Mesendoderm (in vitro differentiated cells): Measurements from ENCODE around the gene RAB31.
"Not testable (repeated sequence)": the region's sequence is repeated elsewhere in the genome, so short reads cannot be mapped to it uniquely, and the experiment has no call there.

Source experiments
- DNase-seq: peaks from one replicate; pipeline ENCODE4 v3.0.0; 2013
- H2AK5ac ChIP-seq: 2 replicates; pipeline ENCODE4 v1.6.1; 2013; ENCODE audit warnings: low read length, inconsistent platforms
- H2BK120ac ChIP-seq: 2 replicates; pipeline ENCODE4 v1.6.1; 2013; ENCODE audit warnings: low read depth, mild to moderate bottlenecking, low read length, moderate library complexity, mixed read lengths
- H2BK15ac ChIP-seq: replicated peaks from 2 replicates; pipeline ENCODE4 v1.6.1; 2013; ENCODE audit warnings: low read depth, mild to moderate bottlenecking, moderate library complexity
- H2BK5ac ChIP-seq: 2 replicates; pipeline ENCODE4 v1.6.1; 2013; ENCODE audit warnings: low read length, inconsistent platforms
- H3K18ac ChIP-seq: 2 replicates; pipeline ENCODE4 v1.6.1; 2013; ENCODE audit warnings: mild to moderate bottlenecking, low read length, mixed read lengths
- H3K23ac ChIP-seq: one replicate; pipeline ENCODE4 v1.6.1; 2013; ENCODE audit warnings: low read length
- H3K27ac ChIP-seq: 2 replicates; pipeline ENCODE4 v1.5.1; 2013; ENCODE audit warnings: low read depth, mild to moderate bottlenecking, inconsistent platforms, low read length, moderate library complexity
- H3K27me3 ChIP-seq: 2 replicates; pipeline ENCODE4 v1.6.1; 2013; ENCODE audit warnings: low read length, control low read depth, mild to moderate bottlenecking, inconsistent platforms; ENCODE audit not compliant: insufficient read depth, poor library complexity
- H3K36me3 ChIP-seq: 2 replicates; pipeline ENCODE4 v1.6.1; 2013; ENCODE audit warnings: low read length, inconsistent platforms; ENCODE audit not compliant: control insufficient read depth, insufficient read depth
- H3K4ac ChIP-seq: one replicate; pipeline ENCODE4 v1.6.1; 2013; ENCODE audit warnings: low read depth, mild to moderate bottlenecking, low read length, moderate library complexity
- H3K4me1 ChIP-seq: 2 replicates; pipeline ENCODE4 v1.6.1; 2013; ENCODE audit warnings: low read depth, low read length, inconsistent platforms; ENCODE audit not compliant: control insufficient read depth
- H3K4me2 ChIP-seq: 2 replicates; pipeline ENCODE4 v1.6.1; 2013; ENCODE audit warnings: low read length
- H3K4me3 ChIP-seq: 2 replicates; pipeline ENCODE4 v1.5.1; 2013; ENCODE audit warnings: mild to moderate bottlenecking, low read length
- H3K56ac ChIP-seq: one replicate; pipeline ENCODE4 v1.6.1; 2013; ENCODE audit warnings: low read length
- H3K79me1 ChIP-seq: 2 replicates; pipeline ENCODE4 v1.6.1; 2013; ENCODE audit warnings: low read length, inconsistent platforms
- H3K79me2 ChIP-seq: 2 replicates; pipeline ENCODE4 v1.6.1; 2013; ENCODE audit warnings: mild to moderate bottlenecking, low read length; ENCODE audit not compliant: control insufficient read depth, insufficient read depth
- H3K9ac ChIP-seq: 2 replicates; pipeline ENCODE4 v1.6.1; 2013; ENCODE audit warnings: low read length, inconsistent platforms
- H4K5ac ChIP-seq: one replicate; pipeline ENCODE4 v1.6.1; 2013; ENCODE audit warnings: low read length
- H4K8ac ChIP-seq: one replicate; pipeline ENCODE4 v1.6.1; 2013; ENCODE audit warnings: low read depth, mild to moderate bottlenecking, control low read depth, low read length, moderate library complexity
- WGBS: extraction: QIAGEN DNeasy Blood & Tissue Kit; methylation state at CpG from one replicate; pipeline ENCODE4 v1.1.7; 2013; ENCODE audit warnings: low lambda C conversion rate, missing lambda C conversion rate; ENCODE audit not compliant: insufficient coverage; ENCODE audit errors: extremely low coverage; 5-methylcytosine and 5-hydroxymethylcytosine counted together

Gene RAB31

DNA sequence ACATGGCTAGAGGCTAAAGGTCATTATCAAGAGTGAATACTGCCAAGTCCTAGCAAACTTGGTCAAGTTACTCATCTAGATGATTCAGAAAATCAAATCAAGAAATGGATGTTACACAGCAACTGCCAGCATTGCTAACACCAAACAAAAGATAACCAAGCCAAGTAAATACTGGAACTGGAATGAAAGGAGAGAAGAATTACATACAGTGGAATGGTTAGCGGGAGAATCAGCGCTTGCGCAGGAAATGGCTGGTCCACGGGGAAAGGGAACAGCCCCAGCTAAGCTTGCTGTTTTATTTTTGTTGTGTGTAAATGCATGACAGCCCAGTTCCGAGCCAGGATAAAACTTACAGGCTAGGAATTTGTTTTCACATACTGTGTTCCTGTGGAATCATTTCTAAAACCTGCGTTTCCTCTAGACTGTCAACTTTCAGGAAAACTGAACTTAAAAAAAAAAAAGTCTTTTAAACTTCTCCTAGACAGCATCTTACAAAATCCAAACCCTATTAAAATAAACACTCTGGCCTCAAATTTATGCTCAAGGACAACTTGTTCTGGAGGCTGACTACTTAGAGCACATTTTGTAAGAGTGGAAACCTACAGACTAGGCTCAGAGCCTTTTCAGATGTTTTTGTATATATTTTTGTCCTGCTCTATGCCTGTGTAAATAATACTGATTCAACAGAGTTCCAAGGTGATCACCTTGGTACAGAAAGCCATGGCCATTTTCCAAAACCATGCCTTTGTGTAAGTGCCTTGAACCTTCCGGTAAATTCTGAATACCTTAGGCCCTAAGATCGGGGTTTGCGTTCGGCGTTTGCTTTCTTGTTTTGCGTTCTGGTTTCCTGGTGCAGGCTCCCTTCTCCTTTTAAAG, 146.9 kb downstream of the RAB31 start:
- H3K79me1 ChIP-seq, result no peaks in the 10 kb centered on the region
- no peaks in the 10 kb centered on the region for H3K4me1 ChIP-seq
- H3K27me3 ChIP-seq, result no peaks in the 10 kb centered on the region
- no peak overlapping the region for H2BK120ac ChIP-seq
- no peak overlapping the region for H3K23ac ChIP-seq
- no peak overlapping the region for H3K4me3 ChIP-seq
- H3K4me2 ChIP-seq, result no peak overlapping the region
- H3K56ac ChIP-seq, result no peak overlapping the region
- H4K8ac ChIP-seq, result no peak overlapping the region
- H3K27ac ChIP-seq, result no peak overlapping the region
- H4K5ac ChIP-seq, result no peak overlapping the region
- no peaks in the 10 kb centered on the region for H3K36me3 ChIP-seq
- no CpG with 5 or more reads among the region's 12 CpGs for WGBS
- no peak for DNase-seq
- H3K18ac ChIP-seq, result no peak overlapping the region
- no peaks in the 10 kb centered on the region for H3K79me2 ChIP-seq
- no peak overlapping the region for H2BK15ac ChIP-seq
- H3K4ac ChIP-seq, result no peak overlapping the region
- H2BK5ac ChIP-seq, result no peak overlapping the region
- no peak overlapping the region for H2AK5ac ChIP-seq
- H3K9ac ChIP-seq, result no peak overlapping the region

DNA sequence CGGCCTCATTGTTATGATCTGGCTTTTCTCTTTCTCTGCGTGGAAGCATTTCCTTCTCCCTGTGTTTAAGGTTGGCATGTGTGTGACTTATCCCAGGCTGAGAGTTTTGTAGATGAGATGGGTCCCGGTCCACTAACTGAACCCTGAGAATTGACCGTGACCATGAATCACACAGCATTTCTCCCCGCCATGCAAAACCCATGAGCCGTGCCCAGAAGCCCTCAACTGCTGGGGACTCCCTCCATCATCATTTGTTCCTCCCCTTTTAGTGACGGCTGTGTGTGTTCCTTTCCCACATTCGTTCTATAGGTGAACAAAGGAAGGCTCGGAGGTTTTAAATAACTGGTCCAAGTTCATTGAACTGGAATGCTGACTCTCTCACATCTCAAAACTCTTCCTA, 147.6 kb downstream of the RAB31 start:
- no peak overlapping the region for H3K9ac ChIP-seq
- H3K4me1 ChIP-seq, result no peaks in the 10 kb centered on the region
- no peak overlapping the region for H3K27ac ChIP-seq
- no peaks in the 10 kb centered on the region for H3K79me2 ChIP-seq
- no peak overlapping the region for H4K8ac ChIP-seq
- H2BK5ac ChIP-seq, result no peak overlapping the region
- no peak overlapping the region for H3K18ac ChIP-seq
- DNase-seq, result no peak
- no peaks in the 10 kb centered on the region for H3K79me1 ChIP-seq
- H3K36me3 ChIP-seq, result no peaks in the 10 kb centered on the region
- no peaks in the 10 kb centered on the region for H3K27me3 ChIP-seq
- H4K5ac ChIP-seq, result no peak overlapping the region
- H3K23ac ChIP-seq, result no peak overlapping the region
- H2BK15ac ChIP-seq, result no peak overlapping the region
- H3K4me3 ChIP-seq, result no peak overlapping the region
- H3K56ac ChIP-seq, result no peak overlapping the region
- WGBS, result no CpG with 5 or more reads among the region's 9 CpGs
- no peak overlapping the region for H2BK120ac ChIP-seq
- H2AK5ac ChIP-seq, result no peak overlapping the region
- no peak overlapping the region for H3K4me2 ChIP-seq
- H3K4ac ChIP-seq, result no peak overlapping the region

GRCh38 chr18:9856092-9856491, 148.0 kb downstream of the RAB31 start:
- WGBS, result no CpG with 5 or more reads among the region's 3 CpGs
- no peak overlapping the region for H3K27ac ChIP-seq

GRCh38 chr18:9857479-9857998, 149.4 kb downstream of the RAB31 start:
- not testable (repeated sequence) for H3K27ac ChIP-seq, H3K9ac ChIP-seq, H4K8ac ChIP-seq, DNase-seq, H2BK120ac ChIP-seq, H3K79me2 ChIP-seq, H3K79me1 ChIP-seq, H2BK15ac ChIP-seq, H3K36me3 ChIP-seq, H4K5ac ChIP-seq, H3K4me3 ChIP-seq, H3K4ac ChIP-seq, H2AK5ac ChIP-seq, H3K4me1 ChIP-seq, H3K27me3 ChIP-seq, H2BK5ac ChIP-seq, H3K4me2 ChIP-seq, H3K23ac ChIP-seq, H3K56ac ChIP-seq, H3K18ac ChIP-seq
- no CpG with 5 or more reads among the region's 4 CpGs for WGBS

More at GRCh38 chr18:9856092-9856491, 148.0 kb downstream of the RAB31 start:
- Histone ChIP-seq H2BK5ac (no peak overlapping the region), H3K4ac (no peak overlapping the region), H3K4me1 (no peaks in the 10 kb centered on the region), H3K4me3 (no peak overlapping the region), H3K79me1 (no peaks in the 10 kb centered on the region), H3K27me3 (no peaks in the 10 kb centered on the region), H3K56ac (peak overlapping the region; percentile 2), H4K5ac (no peak overlapping the region), H2BK120ac (no peak overlapping the region), H2AK5ac (no peak overlapping the region), H2BK15ac (no peak overlapping the region), H3K9ac (no peak overlapping the region), H4K8ac (no peak overlapping the region), H3K23ac (no peak overlapping the region), H3K36me3 (no peaks in the 10 kb centered on the region), H3K18ac (no peak overlapping the region), H3K4me2 (no peak overlapping the region), H3K79me2 (no peaks in the 10 kb centered on the region)
- DNase-seq, result no peak

DNA sequence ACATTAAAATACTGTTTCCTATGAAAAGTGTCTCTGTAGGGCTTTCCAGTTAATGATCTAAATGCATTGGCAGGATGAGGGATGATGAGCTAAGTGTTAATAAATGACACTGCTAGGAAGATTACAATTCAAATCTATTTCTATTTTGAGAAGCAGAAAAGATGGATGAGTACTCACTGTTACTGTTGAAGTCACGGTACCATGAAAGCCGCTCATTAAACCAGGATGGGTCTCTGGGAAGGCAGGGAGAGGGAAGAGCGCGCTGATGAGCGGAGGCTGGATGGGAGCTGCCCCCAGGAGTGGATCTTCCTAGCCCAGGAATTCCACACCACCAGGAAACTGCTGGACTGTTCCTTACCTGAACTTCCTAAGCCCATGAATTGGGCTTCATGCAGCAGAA, 150.5 kb downstream of the RAB31 start:
- H4K5ac ChIP-seq, result no peak overlapping the region
- H2BK120ac ChIP-seq, result no peak overlapping the region
- H3K56ac ChIP-seq, result no peak overlapping the region
- H3K27ac ChIP-seq, result no peak overlapping the region
- H3K4me2 ChIP-seq, result no peak overlapping the region
- H3K23ac ChIP-seq, result no peak overlapping the region
- no peaks in the 10 kb centered on the region for H3K4me1 ChIP-seq
- no peaks in the 10 kb centered on the region for H3K79me1 ChIP-seq
- no peak overlapping the region for H2BK15ac ChIP-seq
- WGBS, result no CpG with 5 or more reads among the region's 5 CpGs
- H4K8ac ChIP-seq, result no peak overlapping the region
- H2BK5ac ChIP-seq, result no peak overlapping the region
- no peak overlapping the region for H3K18ac ChIP-seq
- H3K4me3 ChIP-seq, result no peak overlapping the region
- DNase-seq, result no peak
- H3K79me2 ChIP-seq, result no peaks in the 10 kb centered on the region
- H2AK5ac ChIP-seq, result no peak overlapping the region
- no peak overlapping the region for H3K9ac ChIP-seq
- no peaks in the 10 kb centered on the region for H3K36me3 ChIP-seq
- H3K27me3 ChIP-seq, result no peaks in the 10 kb centered on the region
- no peak overlapping the region for H3K4ac ChIP-seq
